ENCODE results near the gene PCDH1. TPM values are rescaled to one million over a fixed set of nuclear protein-coding genes. Genes with fewer than 3 reads are reported as not detected.

The PCDH1 gene
- total RNA-seq, 1 donor from 2014 or later: 42.4 TPM

DNA sequence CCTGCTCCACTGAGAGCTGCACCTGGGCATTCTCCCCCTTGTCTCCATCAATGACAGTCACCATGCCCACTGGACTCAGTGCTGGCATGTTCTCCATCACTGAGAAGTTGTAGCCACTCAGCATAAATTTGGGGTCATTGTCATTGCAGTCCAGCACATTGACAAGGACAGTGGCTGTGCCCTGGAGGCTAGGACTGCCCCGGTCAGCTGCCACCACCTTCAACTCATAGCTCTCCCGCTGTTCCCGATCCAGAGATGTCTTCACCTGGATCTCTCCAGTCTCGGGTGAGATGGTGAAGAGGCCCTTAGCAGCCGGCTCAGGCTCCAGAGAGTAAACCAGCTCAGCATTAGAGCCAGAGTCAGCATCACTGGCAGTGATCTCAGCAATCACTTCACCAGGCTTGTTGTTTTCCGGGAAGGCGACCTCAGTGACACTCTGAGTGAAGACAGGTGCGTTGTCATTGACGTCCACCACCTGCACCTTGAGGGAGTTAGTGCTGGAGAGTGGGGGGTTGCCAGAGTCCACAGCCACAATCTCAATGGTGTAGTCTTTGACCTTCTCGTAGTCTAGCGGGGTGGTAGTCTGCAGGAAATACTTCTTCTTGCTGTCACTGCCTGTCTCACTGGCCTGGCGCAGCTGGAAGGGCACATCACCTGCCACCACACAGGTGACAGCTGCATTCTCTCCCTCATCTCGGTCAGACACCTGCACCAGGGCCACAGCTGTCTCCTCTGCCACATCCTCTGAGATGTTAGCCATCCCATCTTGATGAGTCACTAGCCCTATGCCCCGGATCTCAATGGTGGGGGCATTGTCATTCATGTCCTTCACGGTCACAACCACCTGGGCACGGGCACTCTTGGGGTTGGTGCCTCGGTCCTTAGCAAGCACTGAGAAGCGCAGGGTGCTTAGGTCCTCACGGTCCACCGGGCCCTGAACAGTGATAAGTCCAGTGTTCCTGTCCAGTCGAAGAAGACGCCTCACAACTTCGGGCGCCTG, 13.5 kb downstream of the PCDH1 start:
- no peaks in the 10 kb centered on the region for H3K36me3 ChIP-seq (ENCODE audit: control insufficient read depth, insufficient read depth, low read length)

DNA sequence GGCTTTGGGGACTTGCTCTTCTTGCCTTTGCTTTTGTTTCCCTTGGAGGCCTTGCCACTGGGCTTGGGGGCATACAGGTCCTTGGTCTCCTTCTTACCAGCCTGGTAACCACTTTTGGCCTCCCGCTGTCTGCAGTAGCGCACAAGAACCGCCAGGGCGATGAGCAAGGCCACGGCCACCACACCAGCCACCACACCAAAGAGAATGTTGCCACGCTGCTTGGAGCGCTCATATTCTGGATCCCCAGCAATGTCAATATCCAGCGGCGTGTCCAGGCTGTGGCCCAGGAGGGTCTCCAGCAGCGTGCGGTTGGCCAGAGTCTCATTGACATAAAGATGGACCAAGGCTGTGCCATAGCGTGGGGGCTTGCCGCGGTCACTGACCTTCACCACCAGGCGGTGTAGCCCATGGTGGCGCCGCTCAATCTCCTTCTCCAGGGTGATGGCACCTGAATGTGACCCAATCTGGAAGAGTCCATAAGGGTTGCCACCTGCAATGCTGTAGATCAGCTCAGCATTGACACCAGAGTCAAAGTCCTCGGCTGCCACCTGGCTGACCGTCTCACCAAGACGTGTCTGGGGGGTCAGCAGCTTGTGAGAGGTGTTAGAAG, 14.5 kb downstream of the PCDH1 start:
- no peaks in the 10 kb centered on the region for H3K36me3 ChIP-seq (ENCODE audit: control insufficient read depth, insufficient read depth, low read length)
- H3K27me3 ChIP-seq (ENCODE audit: control insufficient read depth, insufficient read depth, low read length): peaks cover 9% of the 10 kb centered on the region
- H3K4me3 ChIP-seq (ENCODE audit: low read depth, low read length): no peak overlapping the region
- no peak for DNase-seq (ENCODE audit: low read depth)
- TF ChIP-seq, protein P1, sequence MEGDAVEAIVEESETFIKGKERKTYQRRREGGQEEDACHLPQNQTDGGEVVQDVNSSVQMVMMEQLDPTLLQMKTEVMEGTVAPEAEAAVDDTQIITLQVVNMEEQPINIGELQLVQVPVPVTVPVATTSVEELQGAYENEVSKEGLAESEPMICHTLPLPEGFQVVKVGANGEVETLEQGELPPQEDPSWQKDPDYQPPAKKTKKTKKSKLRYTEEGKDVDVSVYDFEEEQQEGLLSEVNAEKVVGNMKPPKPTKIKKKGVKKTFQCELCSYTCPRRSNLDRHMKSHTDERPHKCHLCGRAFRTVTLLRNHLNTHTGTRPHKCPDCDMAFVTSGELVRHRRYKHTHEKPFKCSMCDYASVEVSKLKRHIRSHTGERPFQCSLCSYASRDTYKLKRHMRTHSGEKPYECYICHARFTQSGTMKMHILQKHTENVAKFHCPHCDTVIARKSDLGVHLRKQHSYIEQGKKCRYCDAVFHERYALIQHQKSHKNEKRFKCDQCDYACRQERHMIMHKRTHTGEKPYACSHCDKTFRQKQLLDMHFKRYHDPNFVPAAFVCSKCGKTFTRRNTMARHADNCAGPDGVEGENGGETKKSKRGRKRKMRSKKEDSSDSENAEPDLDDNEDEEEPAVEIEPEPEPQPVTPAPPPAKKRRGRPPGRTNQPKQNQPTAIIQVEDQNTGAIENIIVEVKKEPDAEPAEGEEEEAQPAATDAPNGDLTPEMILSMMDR (IDR thresholded peaks at IDR 0.05; ENCODE audit: insufficient read depth, low read length, poor library complexity, severe bottlenecking): no peak

More for the DNA sequence above, 13.5 kb downstream of the PCDH1 start:
- Histone ChIP-seq H3K27me3 (ENCODE audit: control insufficient read depth, insufficient read depth, low read length) (peaks cover 7% of the 10 kb centered on the region), H3K4me3 (ENCODE audit: low read depth, low read length) (no peak overlapping the region)
- TF ChIP-seq, protein P1 (IDR thresholded peaks at IDR 0.05; ENCODE audit: insufficient read depth, low read length, poor library complexity, severe bottlenecking): no peak
- DNase-seq (ENCODE audit: low read depth): no peak

DNA sequence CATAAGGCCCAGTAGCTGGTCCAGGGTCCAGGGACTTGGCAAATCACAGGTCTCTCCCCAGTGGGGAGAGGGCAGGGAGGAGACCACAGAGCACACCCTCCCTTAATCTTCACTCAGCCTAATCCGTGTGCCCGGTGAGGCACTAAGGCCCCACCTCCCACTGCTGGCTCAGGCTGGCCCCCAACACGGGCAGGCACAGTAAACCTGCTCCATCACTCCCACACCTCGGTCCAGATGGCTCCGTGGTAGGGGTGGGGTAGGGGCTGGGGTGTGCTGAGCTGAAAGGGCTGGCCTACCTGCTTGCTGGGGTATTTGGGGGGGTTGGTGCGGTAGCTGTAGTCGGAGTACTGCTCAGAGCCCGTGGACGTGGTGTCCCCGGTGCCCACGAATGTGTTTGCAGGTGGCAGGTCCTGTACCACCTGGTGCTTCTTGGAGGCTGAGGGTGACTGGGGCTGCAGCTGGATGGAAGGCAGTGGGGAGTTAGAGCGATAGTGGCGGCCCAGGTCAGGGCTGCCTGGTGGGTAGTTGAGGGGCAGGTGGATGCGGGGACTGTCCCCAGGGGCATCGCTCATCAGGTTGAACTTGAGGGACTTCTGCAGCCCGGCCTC, 15.2 kb downstream of the PCDH1 start:
- Histone ChIP-seq H3K4me3 (ENCODE audit: low read depth, low read length) (no peak overlapping the region), H3K36me3 (ENCODE audit: control insufficient read depth, insufficient read depth, low read length) (no peaks in the 10 kb centered on the region), H3K27me3 (ENCODE audit: control insufficient read depth, insufficient read depth, low read length) (peaks cover 13% of the 10 kb centered on the region)
- DNase-seq (ENCODE audit: low read depth): no peak
- TF ChIP-seq, protein P1 (IDR thresholded peaks at IDR 0.05; ENCODE audit: insufficient read depth, low read length, poor library complexity, severe bottlenecking): no peak

DNA sequence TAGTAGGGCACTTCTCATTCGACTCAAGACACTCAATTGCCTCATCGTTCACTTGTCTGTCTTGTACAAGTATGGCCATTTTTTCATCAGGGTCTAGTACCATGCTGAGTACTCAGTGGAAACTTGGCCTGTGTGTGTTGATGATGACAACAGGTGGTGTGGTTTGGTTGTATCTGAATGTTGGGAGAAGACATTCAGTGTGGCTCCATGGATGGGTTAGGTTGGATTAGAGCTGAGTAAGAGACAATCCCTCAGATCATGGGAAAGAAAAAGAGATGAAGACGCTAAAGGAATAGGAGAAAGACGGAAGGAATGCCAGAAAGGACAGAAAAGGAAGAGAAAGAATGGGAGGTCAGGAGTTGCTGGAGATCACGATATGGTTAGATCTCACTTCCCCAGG, 17.0 kb downstream of the PCDH1 start:
- peaks cover 8% of the 10 kb centered on the region for H3K27me3 ChIP-seq (ENCODE audit: control insufficient read depth, insufficient read depth, low read length)
- H3K36me3 ChIP-seq (ENCODE audit: control insufficient read depth, insufficient read depth, low read length): no peaks in the 10 kb centered on the region
- no peak for DNase-seq (ENCODE audit: low read depth)
- TF ChIP-seq, protein P1 (IDR thresholded peaks at IDR 0.05; ENCODE audit: insufficient read depth, low read length, poor library complexity, severe bottlenecking): no peak
- no peak overlapping the region for H3K4me3 ChIP-seq (ENCODE audit: low read depth, low read length)

DNA sequence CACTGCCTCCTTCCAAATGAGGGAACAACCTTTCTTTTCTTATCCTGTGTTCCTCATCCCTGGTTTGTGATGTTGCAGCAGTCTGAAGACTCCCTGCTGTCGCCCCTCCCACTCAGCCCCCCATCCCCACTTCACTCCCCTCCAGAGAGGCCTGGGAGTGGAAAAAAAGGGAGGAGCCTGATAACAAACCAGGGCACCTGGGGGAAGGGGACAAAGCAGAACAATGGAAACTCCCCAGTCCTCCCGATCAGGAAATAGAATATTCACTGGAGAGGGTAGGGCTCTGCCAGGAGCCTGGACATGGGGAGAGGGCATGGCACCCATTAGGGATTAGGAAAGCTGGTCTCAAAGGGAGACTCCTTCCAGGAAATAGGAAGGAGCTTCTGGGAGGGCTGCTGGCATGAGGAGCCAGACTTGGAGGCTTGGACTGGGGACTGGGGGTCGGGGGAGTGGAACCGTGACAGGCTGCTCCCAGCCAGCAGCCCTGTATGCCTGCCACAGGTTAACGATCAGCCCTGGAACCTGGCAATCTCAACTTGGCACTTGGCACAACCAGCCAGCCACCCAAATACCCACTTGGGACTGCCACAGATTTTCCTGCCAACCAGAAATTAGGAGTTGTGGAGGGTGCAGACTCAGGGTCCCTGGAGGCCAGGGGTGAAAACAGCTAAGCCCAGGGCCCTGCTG, 20.0 kb downstream of the PCDH1 start:
- Histone ChIP-seq H3K27me3 (ENCODE audit: control insufficient read depth, insufficient read depth, low read length) (peaks cover 8% of the 10 kb centered on the region), H3K4me3 (ENCODE audit: low read depth, low read length) (no peak overlapping the region), H3K36me3 (ENCODE audit: control insufficient read depth, insufficient read depth, low read length) (no peaks in the 10 kb centered on the region)
- DNase-seq (ENCODE audit: low read depth): no peak
- TF ChIP-seq, protein P1 (IDR thresholded peaks at IDR 0.05; ENCODE audit: insufficient read depth, low read length, poor library complexity, severe bottlenecking): no peak

Measured in kidney epithelial cell (primary cell).